Fibroblast of lung (primary cell): ENCODE measurements around the gene CCNI.

Source experiments
- EZH2 ChIP-seq: IDR thresholded peaks from 2 replicates; pipeline ENCODE4 v1.5.1; 2012; ENCODE audit warnings: low read length, control low read depth, mild to moderate bottlenecking; ENCODE audit errors: missing control alignments
- TF ChIP-seq, protein P1 (sequence below), 2 donors: IDR thresholded peaks in 1 of 2; conservative IDR thresholded peaks in 1 of 2; 1 replicate in 1 of 2; 2 replicates in 1 of 2; pipeline ENCODE4 v1.5.1; 2011 to 2012; ENCODE audit warnings: low read length in 2 of 2, control low read depth in 1 of 2, inconsistent platforms in 1 of 2, low read depth in 1 of 2, mild to moderate bottlenecking in 1 of 2

DNA sequence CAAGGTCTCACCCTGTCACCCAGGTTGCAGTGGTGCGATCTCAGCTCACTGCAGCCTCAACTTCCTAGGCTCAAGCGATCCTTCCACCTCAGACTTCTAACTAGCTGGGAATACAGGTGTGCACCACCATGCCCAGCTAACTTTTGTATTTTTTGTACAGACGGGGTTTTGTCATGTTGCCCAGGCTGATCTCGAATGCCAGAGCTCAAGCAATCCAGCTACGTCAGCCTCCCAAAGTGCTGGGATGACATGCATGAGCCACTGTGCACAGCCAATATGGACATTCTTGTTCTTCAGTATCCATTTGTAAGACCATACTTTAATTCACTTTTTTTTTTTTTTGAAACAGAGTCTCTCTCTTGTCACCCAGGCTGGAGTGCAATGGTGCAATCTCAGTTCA, 3.5 kb upstream of the CCNI start:
- TF ChIP-seq, protein P1, sequence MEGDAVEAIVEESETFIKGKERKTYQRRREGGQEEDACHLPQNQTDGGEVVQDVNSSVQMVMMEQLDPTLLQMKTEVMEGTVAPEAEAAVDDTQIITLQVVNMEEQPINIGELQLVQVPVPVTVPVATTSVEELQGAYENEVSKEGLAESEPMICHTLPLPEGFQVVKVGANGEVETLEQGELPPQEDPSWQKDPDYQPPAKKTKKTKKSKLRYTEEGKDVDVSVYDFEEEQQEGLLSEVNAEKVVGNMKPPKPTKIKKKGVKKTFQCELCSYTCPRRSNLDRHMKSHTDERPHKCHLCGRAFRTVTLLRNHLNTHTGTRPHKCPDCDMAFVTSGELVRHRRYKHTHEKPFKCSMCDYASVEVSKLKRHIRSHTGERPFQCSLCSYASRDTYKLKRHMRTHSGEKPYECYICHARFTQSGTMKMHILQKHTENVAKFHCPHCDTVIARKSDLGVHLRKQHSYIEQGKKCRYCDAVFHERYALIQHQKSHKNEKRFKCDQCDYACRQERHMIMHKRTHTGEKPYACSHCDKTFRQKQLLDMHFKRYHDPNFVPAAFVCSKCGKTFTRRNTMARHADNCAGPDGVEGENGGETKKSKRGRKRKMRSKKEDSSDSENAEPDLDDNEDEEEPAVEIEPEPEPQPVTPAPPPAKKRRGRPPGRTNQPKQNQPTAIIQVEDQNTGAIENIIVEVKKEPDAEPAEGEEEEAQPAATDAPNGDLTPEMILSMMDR (conservative IDR thresholded peaks at IDR 0.05 in 1 of 2, IDR thresholded peaks at IDR 0.05 in 1 of 2; ENCODE audit: low read depth in 1 of 2, low read length in 2 of 2), result no peak
- no peak for TF ChIP-seq EZH2
